NCI-H460 (cell line): ENCODE data around the gene TAF1. TPM values are rescaled to one million over a fixed set of nuclear protein-coding genes. Genes with fewer than 3 reads are reported as not detected.
"Not testable (repeated sequence)": the region's sequence is repeated elsewhere in the genome, so short reads cannot be mapped to it uniquely, and the experiment has no call there.

Experiments
- DNase-seq: peaks from one replicate; pipeline ENCODE4 v3.0.0-alpha.2; 2016; ENCODE audit warnings: low read depth; ENCODE audit errors: extremely low read depth
- polyA plus RNA-seq: library from polyadenylated mRNA; depleted of rRNA; stranded (reverse); fragments of >200 nt; gene quantifications from 2 replicates; pipeline ENCODE4 v1.2.3, GENCODE V29; 2014; cell fraction: nucleus; rRNA removed
- total RNA-seq: library from RNA; depleted of rRNA; stranded (reverse); fragments of >200 nt; shearing (Covaris generic); gene quantifications from 2 replicates; pipeline ENCODE4 v1.2.3, GENCODE V29; 2014; rRNA removed

The TAF1 gene
- 24.1 and 27.3 TPM in 2 replicates for total RNA-seq
- 16.7 and 32.6 TPM in 2 replicates for polyA plus RNA-seq

GRCh38 chrX:71365875-71366673 lies at the start of gene TAF1:
Gene TAF1 (plus strand): TSS chrX:71366357. CDS start chrX:71366375, 18 bp downstream.
- peak; percentile 98 for DNase-seq

GRCh38 chrX:71316959-71317358 lies 49.2 kb upstream of the TAF1 start:
- DNase-seq = not testable (repeated sequence)

- no peak for DNase-seq
Observed at GRCh38 chrX:71320126-71320525, 46.0 kb upstream of the TAF1 start.

- DNase-seq = no peak
Observed at GRCh38 chrX:71321731-71322130, 44.4 kb upstream of the TAF1 start.

GRCh38 chrX:71324452-71324851 lies 41.7 kb upstream of the TAF1 start:
- DNase-seq = not testable (repeated sequence)

- DNase-seq = no peak
Observed at GRCh38 chrX:71326394-71326793, 39.8 kb upstream of the TAF1 start.

- DNase-seq = not testable (repeated sequence)
Observed at GRCh38 chrX:71349151-71349665, 16.9 kb upstream of the TAF1 start.

GRCh38 chrX:71349867-71350266 lies 16.3 kb upstream of the TAF1 start:
- not testable (repeated sequence) for DNase-seq

- not testable (repeated sequence) for DNase-seq
Observed at GRCh38 chrX:71352439-71352838, 13.7 kb upstream of the TAF1 start.

- no peak for DNase-seq
Observed at GRCh38 chrX:71364221-71364620, 1.9 kb upstream of the TAF1 start.

- no peak for DNase-seq
Observed at GRCh38 chrX:71365356-71365874, 742 bp upstream of the TAF1 start.

- DNase-seq = no peak
Observed at GRCh38 chrX:71366674-71367256, 608 bp downstream of the TAF1 start.

GRCh38 chrX:71367396-71367795 lies 1.2 kb downstream of the TAF1 start:
- DNase-seq = no peak

- no peak for DNase-seq
Observed at GRCh38 chrX:71372388-71372787, 6.2 kb downstream of the TAF1 start.

GRCh38 chrX:71378732-71379131 lies 12.6 kb downstream of the TAF1 start:
- no peak for DNase-seq

GRCh38 chrX:71391725-71392124 lies 25.6 kb downstream of the TAF1 start:
- not testable (repeated sequence) for DNase-seq

- no peak for DNase-seq
Observed at GRCh38 chrX:71393919-71394318, 27.8 kb downstream of the TAF1 start.

GRCh38 chrX:71396576-71396975 lies 30.4 kb downstream of the TAF1 start:
- no peak for DNase-seq

GRCh38 chrX:71400710-71401109 lies 34.6 kb downstream of the TAF1 start:
- no peak for DNase-seq

GRCh38 chrX:71416260-71416659 lies 50.1 kb downstream of the TAF1 start:
- not testable (repeated sequence) for DNase-seq

- DNase-seq = no peak
Observed at GRCh38 chrX:71420686-71421085, 54.5 kb downstream of the TAF1 start.

GRCh38 chrX:71432733-71433132 lies 66.6 kb downstream of the TAF1 start:
- no peak for DNase-seq
